ENCODE measurements around the gene SCAMP3.

SCAMP3 gene

GRCh38 chr1:155285063-155285462 lies 22.9 kb upstream of the SCAMP3 start:
- DNase-seq = no peak

DNA sequence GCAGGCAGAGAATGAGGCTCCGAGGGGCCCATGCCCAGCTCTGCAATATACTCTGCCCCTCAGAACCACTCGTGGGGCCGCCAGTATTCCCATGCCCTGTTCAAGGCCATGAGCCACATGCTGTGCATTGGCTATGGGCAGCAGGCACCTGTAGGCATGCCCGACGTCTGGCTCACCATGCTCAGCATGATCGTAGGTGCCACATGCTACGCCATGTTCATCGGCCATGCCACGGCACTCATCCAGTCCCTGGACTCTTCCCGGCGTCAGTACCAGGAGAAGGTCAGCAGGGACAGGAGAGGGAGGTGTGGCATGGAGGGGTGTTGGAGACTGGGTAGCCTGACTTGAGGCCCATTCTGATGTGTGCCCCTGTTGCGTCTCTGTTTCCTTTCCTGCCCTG lies 22.3 kb upstream of the SCAMP3 start:
- no peak for DNase-seq

- DNase-seq = no peak
Measured at GRCh38 chr1:155282488-155283091, 20.4 kb upstream of the SCAMP3 start.

GRCh38 chr1:155279268-155279667 lies 17.1 kb upstream of the SCAMP3 start:
- DNase-seq = no peak

GRCh38 chr1:155278689-155279160 lies 16.6 kb upstream of the SCAMP3 start:
- no peak for DNase-seq

DNA sequence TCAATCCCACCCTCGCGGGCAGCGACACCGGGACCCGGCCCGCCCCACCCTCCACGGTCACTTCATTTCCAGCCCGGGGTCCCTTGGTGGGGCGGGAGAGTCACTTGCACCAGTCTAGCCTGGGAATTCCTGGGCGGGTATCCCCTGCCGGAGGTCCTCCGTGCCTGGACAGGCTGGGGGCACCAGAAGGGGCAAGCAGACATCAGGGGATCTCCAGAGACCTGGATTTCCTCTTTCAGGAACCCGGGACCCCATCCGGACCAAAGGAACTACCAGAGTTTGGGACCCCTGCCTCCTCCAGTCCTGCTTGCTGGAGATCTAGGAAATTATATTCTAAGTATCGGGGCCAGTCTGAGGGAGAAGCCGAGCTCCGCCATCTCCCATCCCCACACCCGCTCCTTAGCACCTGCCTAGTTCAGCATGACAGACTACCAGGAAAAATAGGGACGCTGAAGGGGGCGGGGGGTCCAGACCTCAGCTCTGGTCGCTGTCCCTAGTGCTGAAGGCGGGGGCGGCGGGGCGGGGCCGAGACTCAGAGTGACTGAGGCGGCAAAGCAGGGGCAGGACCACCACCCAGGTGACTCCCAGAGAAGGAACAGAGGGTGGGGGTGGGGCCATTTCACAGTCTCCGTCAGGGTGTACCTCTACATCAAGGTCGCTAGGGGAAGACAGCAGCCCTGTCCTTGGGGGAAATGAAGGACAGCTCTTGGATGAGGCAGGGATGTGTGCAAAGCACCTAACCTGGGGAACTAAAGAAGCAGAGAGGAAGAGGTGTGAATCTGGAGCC lies 15.9 kb upstream of the SCAMP3 start:
- DNase-seq = peak; percentile 81

DNA sequence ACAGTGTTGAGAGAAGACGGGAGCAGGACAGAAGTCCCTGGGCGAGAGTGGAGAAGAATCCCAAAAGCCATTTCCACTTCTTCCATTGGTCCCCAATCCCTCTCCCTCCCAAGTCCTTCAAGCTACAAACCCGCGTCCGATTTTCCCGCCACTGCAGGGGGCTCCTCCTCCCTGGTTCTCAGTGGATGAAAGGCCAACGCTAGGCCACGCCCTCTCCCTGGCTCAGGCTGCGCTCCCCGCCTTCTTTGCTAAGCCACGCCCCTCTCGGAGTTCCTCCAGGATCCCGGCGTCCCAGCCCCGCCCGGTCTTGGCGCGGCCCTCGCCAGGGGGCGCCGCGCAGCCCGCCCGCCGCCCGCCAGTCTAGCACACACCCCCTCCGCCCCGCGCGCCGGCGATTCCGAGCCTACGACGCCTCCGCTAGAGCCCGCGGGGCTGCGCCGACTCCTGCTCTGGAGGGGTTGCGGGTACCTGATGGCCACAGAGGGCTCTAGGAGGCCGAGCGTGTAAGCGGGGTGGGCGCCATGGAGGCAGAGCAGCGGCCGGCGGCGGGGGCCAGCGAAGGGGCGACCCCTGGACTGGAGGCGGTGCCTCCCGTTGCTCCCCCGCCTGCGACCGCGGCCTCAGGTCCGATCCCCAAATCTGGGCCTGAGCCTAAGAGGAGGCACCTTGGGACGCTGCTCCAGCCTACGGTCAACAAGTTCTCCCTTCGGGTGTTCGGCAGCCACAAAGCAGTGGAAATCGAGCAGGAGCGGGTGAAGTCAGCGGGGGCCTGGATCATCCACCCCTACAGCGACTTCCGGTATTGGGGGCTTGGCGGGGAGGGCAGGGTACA lies 15.1 kb upstream of the SCAMP3 start, which contains the start of gene HCN3:
Gene HCN3 (plus strand): TSS at position 394 of the 832 bp plus-strand sequence. CDS start 128 bp downstream, at position 522.
- peak; percentile 95 for DNase-seq

DNA sequence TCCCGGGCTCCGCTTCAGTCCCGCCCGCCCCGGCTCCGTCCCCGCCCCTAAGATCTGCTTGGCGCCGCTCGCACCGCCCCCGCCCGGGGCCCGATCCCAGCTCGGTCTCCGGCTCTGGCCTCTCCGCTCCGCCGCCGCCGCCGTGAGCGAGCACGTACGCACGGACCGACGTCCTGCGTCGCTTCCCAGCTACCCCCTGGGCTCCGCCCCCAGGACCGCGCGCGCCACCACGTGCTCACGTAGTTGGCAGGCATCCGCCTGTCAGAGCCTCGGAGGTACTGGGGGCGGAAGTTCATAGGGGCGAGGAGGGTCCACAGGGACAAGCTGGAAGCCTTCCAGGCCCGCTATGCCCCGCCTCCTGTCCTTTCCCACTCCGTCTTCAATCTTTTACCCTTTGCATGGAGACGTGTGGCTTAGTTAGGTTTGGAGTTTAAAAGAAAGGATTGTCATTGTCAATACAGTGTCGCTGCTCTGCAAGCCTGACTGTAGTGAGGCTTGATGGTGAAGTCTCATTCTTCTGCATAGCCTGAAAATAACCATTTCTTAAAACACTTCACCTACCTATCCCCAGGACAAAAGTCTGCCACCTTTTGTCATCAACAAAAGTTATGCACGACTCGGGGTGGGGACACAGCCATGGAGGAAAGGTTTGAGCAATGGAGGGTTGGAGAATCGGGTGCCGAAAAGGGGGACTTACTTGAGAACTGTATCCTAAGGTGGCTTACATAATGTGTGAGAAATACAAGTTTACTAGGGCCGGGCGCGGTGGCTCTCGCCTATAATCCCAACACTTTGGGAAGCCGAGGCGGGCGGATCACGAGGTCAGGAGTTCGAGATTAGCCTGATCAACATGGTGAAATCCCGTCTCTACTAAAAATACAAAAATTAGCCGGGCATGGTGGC lies 11.4 kb upstream of the SCAMP3 start, which contains the start of gene CLK2:
Gene CLK2 (minus strand): TSS at position 162 of the 903 bp plus-strand sequence. CDS start 2,527 bp downstream, outside the sequence.
- DNase-seq = peak; percentile 98

DNA sequence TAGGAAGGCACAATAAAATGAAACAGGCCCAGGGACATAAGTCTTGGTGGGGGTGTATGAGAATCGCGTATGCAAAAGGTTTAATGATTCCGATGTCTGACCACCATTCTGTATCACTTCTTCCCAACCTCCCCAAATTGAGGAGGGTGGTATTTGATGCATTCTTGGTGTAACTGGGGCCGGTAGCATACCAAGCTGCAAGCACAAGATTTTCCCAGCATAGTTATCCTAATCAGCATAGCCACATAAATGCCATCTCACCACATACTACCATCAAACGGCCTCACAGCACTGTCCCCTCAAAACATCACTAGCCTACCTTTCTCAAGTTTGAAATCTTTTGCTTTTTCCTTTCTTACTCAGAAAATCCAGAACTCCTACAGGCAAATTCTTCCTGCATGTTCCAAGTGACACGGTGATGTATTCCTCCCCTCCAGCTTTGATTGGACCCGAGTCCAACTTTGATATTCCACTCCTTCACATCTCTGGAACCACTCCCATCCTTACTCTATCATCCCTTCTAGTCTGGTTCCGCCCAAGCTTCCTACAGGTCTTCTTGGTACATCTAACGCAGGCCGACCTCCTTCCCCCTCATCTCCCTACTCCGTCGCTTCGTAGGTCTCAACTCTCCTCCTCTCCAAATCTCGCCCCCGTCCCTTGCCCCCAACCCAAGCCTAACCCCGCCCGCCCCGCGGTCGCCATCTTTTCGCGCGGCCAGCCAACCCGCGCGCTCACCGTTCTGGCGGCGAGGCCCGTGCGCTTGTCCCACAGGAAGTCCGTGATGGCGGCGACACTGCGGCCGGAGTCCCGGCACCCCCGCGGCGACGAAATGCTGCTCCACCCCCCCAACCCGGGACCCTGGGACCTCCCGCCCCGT lies 10.5 kb upstream of the SCAMP3 start:
- DNase-seq = no peak

GRCh38 chr1:155269381-155269780 lies 7.2 kb upstream of the SCAMP3 start:
- no peak for DNase-seq

DNA sequence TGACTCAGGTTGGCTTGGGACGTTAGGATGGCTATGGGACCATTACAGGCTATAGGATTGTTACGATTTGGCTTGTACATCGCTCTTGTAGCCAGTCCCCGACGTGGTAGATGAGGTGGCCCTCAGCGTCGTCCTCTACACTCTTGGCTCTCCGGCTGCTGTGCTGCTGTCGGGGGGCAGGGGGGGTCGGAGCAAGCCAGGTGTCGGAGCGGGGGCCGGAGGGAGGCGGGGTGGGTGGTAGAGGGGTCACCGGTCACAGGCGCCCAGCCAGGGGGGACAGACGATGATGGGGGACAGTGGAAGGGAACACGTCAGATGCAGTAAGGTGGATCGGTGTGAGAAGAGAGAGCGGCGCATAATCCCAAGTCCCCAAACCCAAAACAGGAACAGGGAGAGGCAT lies 6.5 kb upstream of the SCAMP3 start:
- DNase-seq = no peak

DNA sequence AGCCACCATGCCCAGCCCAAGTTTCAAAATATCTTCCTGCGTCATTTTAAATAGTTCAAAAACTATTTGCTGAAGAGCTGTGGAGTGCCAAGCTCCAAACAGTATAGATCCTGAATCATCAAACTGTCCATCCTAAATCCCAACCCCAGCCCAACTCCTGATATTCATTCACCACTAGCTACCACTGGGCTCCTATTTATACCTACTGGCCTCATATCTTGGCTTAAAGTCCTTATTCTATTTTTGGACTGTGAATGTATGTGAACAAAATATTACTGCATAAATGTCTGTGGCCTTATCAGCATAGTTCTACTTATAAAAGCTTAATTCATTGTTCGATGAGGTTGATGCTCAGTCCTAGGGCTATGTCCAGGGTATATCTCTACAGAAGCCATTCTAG lies 5.2 kb upstream of the SCAMP3 start:
- DNase-seq = no peak

DNA sequence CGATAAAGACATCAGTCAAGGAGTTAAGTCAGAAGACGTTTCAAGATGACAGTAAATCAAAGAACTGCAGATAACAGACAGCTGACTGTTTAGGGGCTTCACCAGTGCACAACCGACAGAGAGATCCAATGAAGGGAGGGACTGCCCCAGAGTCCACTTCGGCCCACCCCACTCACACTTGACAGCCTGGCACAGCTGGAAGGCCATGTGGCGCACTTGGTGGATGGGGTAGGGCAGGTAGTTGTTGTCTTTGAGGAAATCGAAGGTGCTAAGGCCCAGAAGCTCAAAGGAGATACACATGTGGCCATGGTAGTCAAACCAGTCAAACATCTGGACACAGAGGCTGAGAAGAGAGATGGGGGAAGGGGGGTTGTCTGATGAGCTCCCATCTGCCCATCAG lies 4.4 kb upstream of the SCAMP3 start:
- DNase-seq = no peak

DNA sequence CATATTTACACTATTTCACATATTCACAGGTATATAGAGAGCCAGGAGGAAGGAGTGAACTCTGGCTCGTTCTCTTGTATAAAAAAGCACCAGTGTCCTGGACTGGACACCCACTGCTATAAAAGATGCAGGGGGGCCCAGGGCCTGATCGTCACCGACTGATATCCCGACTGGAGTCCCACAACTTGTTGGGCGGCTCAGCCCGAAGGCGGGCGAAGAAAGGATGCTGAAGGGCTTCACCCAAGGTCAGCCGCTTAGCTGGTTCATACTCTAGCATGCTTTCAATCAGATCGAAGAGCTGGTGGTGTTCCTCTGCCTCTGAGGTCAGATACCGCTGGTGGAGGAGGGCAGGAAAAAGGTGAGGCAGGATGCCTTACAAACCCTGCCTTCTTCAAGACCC lies 907 bp upstream of the SCAMP3 start:
- DNase-seq = no peak

DNA sequence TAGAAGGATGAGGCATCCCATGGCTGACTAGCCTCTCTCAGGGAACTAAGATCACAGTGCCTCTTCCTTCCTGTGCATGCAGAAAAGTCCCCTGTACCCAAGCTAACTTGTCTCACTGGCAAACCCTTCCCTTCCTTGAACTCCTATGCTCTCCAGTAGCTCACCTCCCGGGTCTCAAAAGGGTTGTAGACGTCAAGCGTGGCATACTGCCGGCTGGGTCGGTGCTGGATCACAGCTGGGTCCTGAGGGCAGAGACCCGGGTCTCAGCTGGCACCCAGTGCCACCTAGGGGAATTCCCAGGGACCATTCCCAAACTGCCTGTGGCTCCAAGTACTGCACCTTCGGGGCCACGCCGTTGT lies 688 bp downstream of the SCAMP3 start:
- DNase-seq = no peak

GRCh38 chr1:155260276-155260675 lies 1.9 kb downstream of the SCAMP3 start:
- DNase-seq = no peak

GRCh38 chr1:155256058-155256852 lies 5.9 kb downstream of the SCAMP3 start:
- DNase-seq = no peak

DNA sequence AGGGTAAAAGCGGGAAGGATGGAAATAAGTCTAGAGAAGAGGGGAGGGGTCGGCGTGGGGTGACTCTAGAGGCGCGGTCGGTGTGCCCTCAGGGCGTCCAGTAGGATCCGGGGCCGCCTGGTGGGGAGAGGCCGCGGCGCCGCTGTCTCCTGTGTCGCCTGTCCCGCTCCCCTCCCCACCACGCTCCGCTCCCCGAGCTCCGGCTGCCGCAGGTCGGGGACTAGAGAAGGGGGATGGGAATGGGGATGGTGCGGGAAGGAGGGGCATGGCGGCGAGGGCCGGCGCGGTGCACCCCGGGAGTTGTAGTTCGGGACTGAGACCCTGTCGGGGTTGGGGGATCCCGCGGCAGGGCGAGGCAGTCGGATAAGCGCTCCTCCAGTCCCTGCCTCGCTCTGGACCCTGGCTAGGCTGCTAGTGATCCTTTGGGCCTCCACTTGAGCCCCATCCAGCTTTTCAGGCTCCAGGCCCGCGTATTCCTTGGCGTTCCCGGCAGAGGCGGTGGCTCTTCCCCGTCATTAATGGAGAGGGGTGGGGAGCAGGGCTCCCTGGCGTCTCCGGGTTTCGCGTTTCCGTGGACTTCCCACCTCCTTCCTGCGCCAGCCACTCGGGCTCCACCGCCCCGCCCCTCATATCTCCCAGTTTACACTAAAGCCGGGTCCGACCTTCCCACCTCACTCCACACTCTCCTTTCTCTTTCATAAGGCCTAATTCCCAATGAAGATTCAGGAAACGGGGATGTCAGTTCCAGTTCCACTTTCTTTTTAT lies 6.7 kb downstream of the SCAMP3 start, which contains the start of gene ENTREP3:
Gene ENTREP3 (minus strand): TSS at position 241 of the 765 bp plus-strand sequence. CDS start 606 bp downstream, outside the sequence.
- peak; percentile 78 for DNase-seq

DNA sequence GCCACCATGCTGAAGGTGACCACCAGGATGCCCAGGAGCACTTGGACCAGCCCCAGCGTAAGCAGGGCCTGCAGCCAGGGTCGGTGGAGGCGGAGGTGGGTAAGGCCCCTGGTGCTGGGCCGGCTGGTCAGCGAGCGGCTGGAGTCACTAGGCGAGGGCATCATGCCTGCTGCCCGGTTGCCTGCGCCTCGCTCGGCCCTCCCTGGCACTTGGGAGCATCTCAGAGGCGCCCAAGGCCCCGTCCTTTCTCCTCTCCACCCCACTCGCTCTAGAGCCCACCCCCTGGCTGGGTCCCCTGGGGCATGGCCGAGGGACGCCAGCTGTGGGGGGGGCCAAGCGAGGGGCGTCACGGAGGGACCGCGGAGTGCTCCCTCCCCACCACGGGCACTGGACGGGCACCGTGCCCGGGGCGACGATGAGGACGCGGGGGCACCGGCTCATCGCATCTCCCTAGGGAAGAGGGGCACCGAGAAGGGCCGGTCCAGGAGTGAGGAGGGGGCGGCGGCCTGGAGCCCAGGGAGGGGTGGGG lies 7.4 kb downstream of the SCAMP3 start:
- no peak for DNase-seq
